Endothelial cell of umbilical vein (primary cell): ENCODE data around the gene DNAJC27. TPM values are rescaled to one million over a fixed set of nuclear protein-coding genes. Genes with fewer than 3 reads are reported as not detected.

Source experiments
- BruUV-seq: library from RNA; stranded (reverse); fragments of 400-500 nt; replicated peaks from 2 replicates; lab custom pipeline; 2021; lab: Mats Ljungman, UMichigan
- CTCF ChIA-PET: fragments of 300-600, 350-600 bp; sonication (Branson Sonifier 250); formaldehyde crosslinking; loops from one replicate; lab custom pipeline; 2021; ENCODE audit warnings: antibody characterized with exemption, inconsistent platforms; lab: Charles Lee
- POLR2A ChIA-PET: fragments of 300-600, 350-600 bp; sonication (Branson Sonifier 250); formaldehyde crosslinking; loops from one replicate; lab custom pipeline; 2021; ENCODE audit warnings: antibody characterized with exemption, inconsistent platforms; lab: Charles Lee
- DNase-seq: peaks from one replicate; pipeline ENCODE4 v3.0.0-alpha.2; 2011; ENCODE audit warnings: low read depth, low spot score
- FAIRE-seq: peaks from 2 replicates; lab custom pipeline; 2011; peaks lifted over from hg19 to GRCh38; lab: Jason Lieb, UNC
- H2AFZ ChIP-seq: 2 replicates; pipeline ENCODE4 v1.6.0; 2012; ENCODE audit warnings: low read depth, low read length, control low read depth, inconsistent platforms
- H3K27ac ChIP-seq: 2 replicates; pipeline ENCODE4 v1.5.1; 2011; ENCODE audit warnings: low read depth, mild to moderate bottlenecking, control low read depth, low read length, moderate library complexity; ENCODE audit not compliant: insufficient read depth
- H3K27me3 ChIP-seq, 2 experiments: 2 replicates each; pipeline versions ENCODE4 v1.6.0 to v1.6.1; 2011; ENCODE audit warnings: low read length in 2 of 2, mixed read lengths in 1 of 2; ENCODE audit not compliant: control insufficient read depth in 2 of 2, insufficient read depth in 2 of 2
- H3K36me3 ChIP-seq, 2 experiments: 2 replicates in 1 of 2; 3 replicates in 1 of 2; pipeline ENCODE4 v1.5.1; 2011; ENCODE audit warnings: low read length in 2 of 2, mild to moderate bottlenecking in 1 of 2, moderate library complexity in 1 of 2; ENCODE audit not compliant: control insufficient read depth in 2 of 2, insufficient read depth in 2 of 2; ENCODE audit errors: extremely low read depth in 1 of 2
- H3K4me1 ChIP-seq: 3 replicates; pipeline ENCODE4 v1.5.1; 2011; ENCODE audit warnings: mild to moderate bottlenecking, low read length; ENCODE audit not compliant: control insufficient read depth, insufficient read depth; ENCODE audit errors: extremely low read depth
- H3K4me2 ChIP-seq: 2 replicates; pipeline ENCODE4 v1.6.1; 2011; ENCODE audit warnings: low read length, control low read depth, mixed read lengths; ENCODE audit not compliant: insufficient read depth
- H3K4me3 ChIP-seq, 3 experiments: fragments of 200-600 bp in 1 of 3; sonication (generic), shearing (Covaris generic) in 1 of 3; replicated peaks in 1 of 3; 2 replicates each; pipeline ENCODE4 v1.5.1; 2011 to 2016; ENCODE audit warnings: control low read depth in 3 of 3, low read length in 3 of 3, mild to moderate bottlenecking in 2 of 3, inconsistent platforms in 1 of 3, low read depth in 1 of 3, moderate library complexity in 1 of 3; ENCODE audit not compliant: insufficient read depth in 1 of 3
- H3K79me2 ChIP-seq: 2 replicates; pipeline ENCODE4 v1.6.0; 2012; ENCODE audit warnings: low read length, inconsistent platforms; ENCODE audit not compliant: control insufficient read depth, insufficient read depth
- H3K9ac ChIP-seq: replicated peaks from 2 replicates; pipeline ENCODE3; 2011; ENCODE audit warnings: low read length, control low read depth; ENCODE audit not compliant: insufficient read depth; ENCODE audit errors: extremely low read depth
- H3K9me1 ChIP-seq: replicated peaks from 3 replicates; pipeline ENCODE4 v1.6.0; 2011; ENCODE audit warnings: mild to moderate bottlenecking, low read length; ENCODE audit not compliant: control insufficient read depth, insufficient read depth; ENCODE audit errors: extremely low read depth
- H3K9me3 ChIP-seq: replicated peaks from 2 replicates; pipeline ENCODE4 v1.5.1; 2012; ENCODE audit warnings: low read length, inconsistent platforms; ENCODE audit not compliant: control insufficient read depth, insufficient read depth
- H4K20me1 ChIP-seq: replicated peaks from 2 replicates; pipeline ENCODE3; 2011; ENCODE audit warnings: mild to moderate bottlenecking, low read length; ENCODE audit not compliant: control insufficient read depth, insufficient read depth; ENCODE audit errors: extremely low read depth
- CTCF ChIP-seq, 2 donors: IDR thresholded peaks; 1 replicate in 1 of 2; 2 replicates in 1 of 2; pipeline ENCODE4 v1.5.1; 2011; ENCODE audit warnings: low read length in 2 of 2, mild to moderate bottlenecking in 2 of 2, moderate library complexity in 2 of 2, control low read depth in 1 of 2, inconsistent platforms in 1 of 2, low read depth in 1 of 2; ENCODE audit not compliant: insufficient read depth in 1 of 2; ENCODE audit errors: extremely low read depth in 1 of 2
- FOS ChIP-seq: IDR thresholded peaks from 2 replicates; pipeline ENCODE4 v1.6.1; 2011; ENCODE audit warnings: mild to moderate bottlenecking, low read length, moderate library complexity, borderline replicate concordance; ENCODE audit not compliant: insufficient read depth
- GATA2 ChIP-seq: IDR thresholded peaks from 2 replicates; pipeline ENCODE4 v1.7.0; 2011; ENCODE audit warnings: low read depth, mild to moderate bottlenecking, moderate library complexity, mixed read lengths, low read length; ENCODE audit not compliant: insufficient read length, insufficient read depth
- MYC ChIP-seq: IDR thresholded peaks from one replicate; pipeline ENCODE4 v1.6.1; 2011; ENCODE audit warnings: mild to moderate bottlenecking, low read depth, low read length
- POLR2A ChIP-seq: IDR thresholded peaks from 2 replicates; pipeline ENCODE4 v1.6.1; 2012; ENCODE audit warnings: low read depth, mild to moderate bottlenecking, control low read depth, low read length
- POLR2AphosphoS5 ChIP-seq: IDR thresholded peaks from 2 replicates; pipeline ENCODE4 v1.6.1; 2012; ENCODE audit warnings: low read depth, mild to moderate bottlenecking, control low read depth, low read length, moderate library complexity; ENCODE audit not compliant: insufficient read depth
- dilution Hi-C: fragments of 300-500 bp; cut with MboI; formaldehyde crosslinking; loops from one replicate; pipeline ENCODE4 v1.15.0; 2019; ENCODE audit warnings: low sequenced_read_pairs; ENCODE audit not compliant: extremely low pct_ligation_motif_present
- intact Hi-C: fragments of 100-400 bp; cut with micrococcal nuclease; formaldehyde crosslinking; loops from one replicate; pipeline ENCODE4 v1.10.0; 2022
- polyA plus RNA-seq, 4 experiments: library from polyadenylated mRNA; depleted of rRNA in 3 of 4; stranded (reverse) in 3 of 4; unstranded in 1 of 4; fragments of >200 nt; gene quantifications; 2 replicates each; pipeline versions ENCODE4 v1.2.1 to v1.2.3, GENCODE V29; 2011 to 2012; ENCODE audit warnings: missing spikeins in 1 of 4
- total RNA-seq: library from RNA; stranded (reverse); gene quantifications from 2 replicates; pipeline ENCODE4 v1.2.3, GENCODE V29; 2021

Gene DNAJC27
- total and polyA plus RNA-seq, 2 donors (not counting 3 experiments of a cell fraction or from before 2014, with no cell fraction given) = 1.3 to 3.2 TPM

DNA sequence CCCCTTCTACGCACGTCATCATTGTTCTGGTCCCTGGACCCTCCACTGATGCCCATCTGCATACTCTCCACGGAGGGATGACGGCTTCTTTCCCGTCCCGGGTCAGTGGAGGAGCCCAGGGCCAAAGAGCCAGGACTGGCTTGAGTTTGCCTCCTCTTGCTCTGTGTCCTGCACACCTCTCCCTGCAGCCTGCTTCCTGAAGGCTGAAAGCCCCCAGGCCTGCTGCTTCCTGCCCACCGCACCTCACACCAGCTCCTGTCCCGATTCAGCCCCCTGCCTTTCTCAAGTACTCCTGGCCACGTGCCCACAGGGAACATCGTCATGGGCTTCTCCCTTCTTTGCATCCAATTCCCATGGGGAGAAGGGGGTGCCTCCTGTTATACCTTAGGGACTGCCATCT is 58.8 kb downstream of the DNAJC27 start:
- no peak for TF ChIP-seq MYC
- no peak for TF ChIP-seq POLR2A
- dilution Hi-C loops = no loop called here
- H3K79me2 ChIP-seq = peaks cover 4% of the 10 kb centered on the region
- H3K4me3 ChIP-seq = no peak overlapping the region
- H3K9me1 ChIP-seq = no peaks in the 10 kb centered on the region
- ChIA-PET POLR2A (no interaction called here), CTCF (interaction anchor here (0.6 to 1.1 kb wide), 2 partner anchors 11 to 323 kb away, joined by 3 read pairs; no protein-coding TSS in a partner anchor)
- no peak for FAIRE-seq
- no peak for DNase-seq
- H4K20me1 ChIP-seq = no peaks in the 10 kb centered on the region
- no peaks in the 10 kb centered on the region for H3K9me3 ChIP-seq
- H3K27me3 ChIP-seq = no peaks in the 10 kb centered on the region
- no TSS peak for BruUV-seq
- no peak overlapping the region for H2AFZ ChIP-seq
- H3K4me2 ChIP-seq = no peak overlapping the region
- intact Hi-C loops = no loop called here
- no peak overlapping the region for H3K27ac ChIP-seq
- no peaks in the 10 kb centered on the region for H3K36me3 ChIP-seq
- H3K9ac ChIP-seq = no peak overlapping the region
- H3K4me1 ChIP-seq = no peaks in the 10 kb centered on the region

- intact Hi-C loops (no loop called here), dilution Hi-C loops (no loop called here)
- Histone ChIP-seq H3K4me1 (no peaks in the 10 kb centered on the region), H3K4me3 (no peak overlapping the region), H4K20me1 (no peaks in the 10 kb centered on the region), H3K9me3 (no peaks in the 10 kb centered on the region), H3K9ac (no peak overlapping the region), H2AFZ (no peak overlapping the region), H3K9me1 (no peaks in the 10 kb centered on the region), H3K27ac (no peak overlapping the region), H3K4me2 (no peak overlapping the region), H3K27me3 (no peaks in the 10 kb centered on the region), H3K36me3 (no peaks in the 10 kb centered on the region), H3K79me2 (peaks cover 4% of the 10 kb centered on the region)
- ChIA-PET CTCF (interaction anchor here (0.6 to 1.1 kb wide), 2 partner anchors 11 to 324 kb away, joined by 3 read pairs; no protein-coding TSS in a partner anchor), POLR2A (no interaction called here)
- TF ChIP-seq POLR2AphosphoS5 = no peak
- no peak for TF ChIP-seq CTCF (IDR thresholded peaks at IDR 0.05; ENCODE audit: extremely low read depth in 1 of 2, insufficient read depth in 1 of 2, low read depth in 1 of 2, low read length in 2 of 2)
- no peak for TF ChIP-seq FOS
- no peak for TF ChIP-seq GATA2
- FAIRE-seq (no peak), DNase-seq (no peak)
- BruUV-seq = no TSS peak
Observed at GRCh38 chr2:24912523-24912922, 59.2 kb downstream of the DNAJC27 start.
